Liver (tissue), 3 donors: ENCODE results near the gene AP3B1.
"Not testable (repeated sequence)": the region's sequence is repeated elsewhere in the genome, so short reads cannot be mapped to it uniquely, and the experiment has no call there.

Experiments used
- EGR1 ChIP-seq, 2 donors: IDR thresholded peaks; 2 replicates each; pipeline ENCODE4 v1.6.1; 2016 to 2018; ENCODE audit warnings: antibody characterized with exemption in 2 of 2, low read depth in 2 of 2
- TF ChIP-seq, protein P1 (sequence below): fragments of 150-350 bp; IDR thresholded peaks from 2 replicates; pipeline ENCODE4 v1.5.1; 2017; ENCODE audit warnings: improper control_type of control experiment, low read depth, low read length; ENCODE audit not compliant: missing input control
- TF ChIP-seq, protein P2 (sequence below): IDR thresholded peaks from 2 replicates; pipeline ENCODE4 v1.6.1; 2016; ENCODE audit warnings: antibody characterized with exemption
- donor health status: healthy.
- donor health status: healthy.

DNA sequence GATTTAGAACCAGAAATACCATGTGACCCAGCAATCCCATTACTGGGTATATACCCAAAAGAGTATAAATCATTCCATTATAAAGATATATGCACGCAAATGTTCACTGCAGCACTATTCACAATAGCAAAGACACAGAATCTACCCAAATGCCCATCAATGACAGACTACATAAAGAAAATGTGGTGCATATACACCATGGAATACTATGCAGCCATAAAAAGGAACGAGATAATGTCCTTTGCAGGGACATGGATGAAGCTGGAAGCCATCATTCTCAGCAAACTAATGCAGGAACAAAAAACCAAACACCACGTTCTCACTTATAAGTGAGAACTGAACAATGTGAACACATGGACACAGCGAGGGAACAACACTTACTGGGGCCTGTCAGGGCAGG lies 105.8 kb downstream of the AP3B1 start:
- TF ChIP-seq EGR1 (IDR thresholded peaks at IDR 0.05; ENCODE audit: low read depth in 2 of 2) = not testable (repeated sequence)
- TF ChIP-seq, protein P1, sequence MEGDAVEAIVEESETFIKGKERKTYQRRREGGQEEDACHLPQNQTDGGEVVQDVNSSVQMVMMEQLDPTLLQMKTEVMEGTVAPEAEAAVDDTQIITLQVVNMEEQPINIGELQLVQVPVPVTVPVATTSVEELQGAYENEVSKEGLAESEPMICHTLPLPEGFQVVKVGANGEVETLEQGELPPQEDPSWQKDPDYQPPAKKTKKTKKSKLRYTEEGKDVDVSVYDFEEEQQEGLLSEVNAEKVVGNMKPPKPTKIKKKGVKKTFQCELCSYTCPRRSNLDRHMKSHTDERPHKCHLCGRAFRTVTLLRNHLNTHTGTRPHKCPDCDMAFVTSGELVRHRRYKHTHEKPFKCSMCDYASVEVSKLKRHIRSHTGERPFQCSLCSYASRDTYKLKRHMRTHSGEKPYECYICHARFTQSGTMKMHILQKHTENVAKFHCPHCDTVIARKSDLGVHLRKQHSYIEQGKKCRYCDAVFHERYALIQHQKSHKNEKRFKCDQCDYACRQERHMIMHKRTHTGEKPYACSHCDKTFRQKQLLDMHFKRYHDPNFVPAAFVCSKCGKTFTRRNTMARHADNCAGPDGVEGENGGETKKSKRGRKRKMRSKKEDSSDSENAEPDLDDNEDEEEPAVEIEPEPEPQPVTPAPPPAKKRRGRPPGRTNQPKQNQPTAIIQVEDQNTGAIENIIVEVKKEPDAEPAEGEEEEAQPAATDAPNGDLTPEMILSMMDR = not testable (repeated sequence)
- TF ChIP-seq, protein P2, sequence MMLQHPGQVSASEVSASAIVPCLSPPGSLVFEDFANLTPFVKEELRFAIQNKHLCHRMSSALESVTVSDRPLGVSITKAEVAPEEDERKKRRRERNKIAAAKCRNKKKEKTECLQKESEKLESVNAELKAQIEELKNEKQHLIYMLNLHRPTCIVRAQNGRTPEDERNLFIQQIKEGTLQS = not testable (repeated sequence)
